HG03342 (cell line): Measurements from ENCODE around the gene FARS2.

Source experiments
- ATAC-seq: cut with Tn5 transposase; IDR thresholded peaks from one replicate; pipeline ENCODE4 v1.9.1; 2021; ENCODE audit warnings: mild to moderate bottlenecking, moderate library complexity; ENCODE audit not compliant: unreplicated experiment

FARS2 gene

GRCh38 chr6:5606546-5606945 is 345.2 kb downstream of the FARS2 start:
- ATAC-seq, result no peak

- no peak for ATAC-seq
These were observed 349.3 kb downstream of the FARS2 start for GRCh38 chr6:5610640-5611039.

DNA sequence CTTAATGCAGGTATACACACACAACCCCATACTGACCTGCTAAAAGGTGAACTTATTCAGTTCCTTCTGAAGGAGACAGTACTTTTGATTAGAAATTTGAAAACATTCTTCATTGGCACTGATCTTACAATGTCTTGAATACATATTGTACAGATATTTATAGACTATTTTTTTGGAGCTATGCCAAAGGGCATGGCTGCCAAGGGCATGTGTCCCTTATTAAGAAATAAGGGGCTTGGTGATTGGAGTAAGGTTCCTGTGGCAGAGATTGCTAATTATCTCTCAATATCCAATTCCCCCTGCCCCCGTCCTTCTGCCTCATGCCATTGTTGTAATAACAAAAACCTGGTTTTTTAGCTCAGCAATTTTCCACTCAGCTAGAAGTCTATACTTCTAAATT is 355.9 kb downstream of the FARS2 start:
- ATAC-seq, result no peak

DNA sequence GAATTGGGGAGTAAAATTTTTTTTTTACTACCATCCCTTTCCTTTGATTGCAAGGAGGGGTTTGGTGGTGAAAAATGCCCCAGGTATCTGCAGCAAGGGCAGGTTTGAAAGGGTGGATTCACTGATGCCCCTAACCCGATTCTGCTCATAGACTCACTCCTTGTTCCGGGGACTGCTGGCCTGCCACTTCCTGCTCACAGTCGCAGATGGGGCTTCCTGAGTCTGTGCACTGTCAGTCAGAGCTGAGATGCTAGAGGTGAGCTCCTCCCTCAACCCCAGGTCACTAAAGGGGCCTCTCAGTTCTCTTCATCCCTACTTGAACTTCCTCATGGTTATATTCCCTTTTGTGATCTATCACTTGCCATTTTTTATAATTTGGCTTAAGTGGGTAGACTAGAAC is 357.9 kb downstream of the FARS2 start:
- peak; percentile 78 for ATAC-seq

DNA sequence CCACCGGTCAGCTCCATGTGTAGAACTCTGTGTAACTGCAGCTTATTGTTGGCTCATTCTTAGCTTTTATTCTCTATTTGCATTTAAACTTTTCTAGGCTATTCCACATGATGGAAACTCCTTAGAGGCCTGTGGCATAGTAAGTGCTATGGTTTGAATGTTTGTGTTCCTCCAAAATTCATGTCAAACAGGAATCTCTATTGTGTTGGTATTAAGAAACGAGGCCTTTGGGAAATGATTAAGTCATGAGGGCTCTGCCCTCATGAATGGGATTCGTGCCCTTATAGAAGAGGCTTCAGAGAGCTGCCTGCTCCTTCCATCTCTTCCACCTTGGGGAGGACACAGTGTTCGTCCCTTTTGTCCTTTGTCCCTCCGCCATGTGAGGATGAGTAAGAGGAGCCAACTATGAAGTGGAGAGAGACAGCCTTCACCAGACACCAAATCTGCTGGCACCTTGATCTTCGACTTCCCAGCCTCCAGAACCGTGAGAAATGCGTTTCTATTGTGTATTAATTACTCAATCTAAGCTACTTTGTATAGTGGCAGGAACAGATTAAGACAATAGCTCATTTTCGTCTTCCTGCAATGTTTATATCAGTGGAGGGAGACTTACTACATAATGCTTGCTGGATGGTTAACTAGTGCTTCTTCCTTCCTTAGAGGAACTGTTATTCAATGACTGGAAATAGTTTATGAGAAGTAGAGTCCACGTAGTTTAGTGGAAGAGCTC is 361.1 kb downstream of the FARS2 start:
- no peak for ATAC-seq

GRCh38 chr6:5623769-5624168 is 362.5 kb downstream of the FARS2 start:
- no peak for ATAC-seq

DNA sequence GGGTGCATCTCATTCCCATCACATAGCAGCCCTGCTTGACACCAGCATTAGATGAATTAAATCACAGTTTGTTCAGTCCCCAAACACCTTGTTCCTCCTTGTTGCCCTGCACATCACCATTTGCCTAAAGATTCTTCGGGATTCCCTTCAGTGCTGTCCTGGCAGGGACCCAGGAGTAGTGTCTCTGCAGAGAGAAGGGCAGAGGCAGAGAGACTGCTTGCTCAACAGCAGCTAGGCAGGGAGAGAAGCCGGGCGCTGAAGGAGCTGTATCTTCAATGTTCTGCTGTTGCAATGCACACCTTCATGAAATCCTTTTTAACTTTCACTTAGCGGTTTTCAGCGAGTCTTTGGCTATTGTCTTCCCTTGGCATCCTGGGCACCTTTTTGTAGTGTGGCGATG is 362.9 kb downstream of the FARS2 start:
- no peak for ATAC-seq

- ATAC-seq, result peak; percentile 90
These were observed 365.6 kb downstream of the FARS2 start for GRCh38 chr6:5626727-5627426.

GRCh38 chr6:5630636-5631035 is 369.3 kb downstream of the FARS2 start:
- no peak for ATAC-seq

DNA sequence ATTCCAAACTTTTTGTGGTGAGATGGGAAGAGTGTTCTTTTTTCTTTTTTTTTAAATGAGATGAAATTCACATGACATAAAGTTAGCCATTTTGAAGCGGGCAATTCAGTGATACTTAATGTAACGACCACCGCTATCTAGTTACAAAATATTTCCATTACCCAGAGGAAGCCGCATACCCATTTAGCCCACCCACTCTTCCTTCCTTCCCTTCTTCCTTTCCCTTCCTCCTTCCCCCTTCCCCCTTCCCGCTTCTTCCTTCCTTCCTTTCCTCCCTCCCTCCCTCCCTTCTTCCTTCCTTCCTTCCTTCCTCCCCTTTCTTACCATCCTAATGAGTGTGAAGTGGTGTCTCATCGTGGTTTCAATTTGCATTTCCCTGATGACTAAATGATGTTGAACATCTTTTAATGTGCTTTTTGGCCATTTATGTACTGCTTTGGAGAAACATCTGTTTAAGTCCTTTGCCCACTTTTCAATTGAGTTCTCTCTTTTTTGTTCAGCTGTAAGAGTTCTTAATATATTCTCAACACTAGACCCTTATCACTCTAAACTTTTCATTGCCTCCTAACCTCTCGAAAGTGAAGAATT is 371.1 kb downstream of the FARS2 start:
- no peak for ATAC-seq

DNA sequence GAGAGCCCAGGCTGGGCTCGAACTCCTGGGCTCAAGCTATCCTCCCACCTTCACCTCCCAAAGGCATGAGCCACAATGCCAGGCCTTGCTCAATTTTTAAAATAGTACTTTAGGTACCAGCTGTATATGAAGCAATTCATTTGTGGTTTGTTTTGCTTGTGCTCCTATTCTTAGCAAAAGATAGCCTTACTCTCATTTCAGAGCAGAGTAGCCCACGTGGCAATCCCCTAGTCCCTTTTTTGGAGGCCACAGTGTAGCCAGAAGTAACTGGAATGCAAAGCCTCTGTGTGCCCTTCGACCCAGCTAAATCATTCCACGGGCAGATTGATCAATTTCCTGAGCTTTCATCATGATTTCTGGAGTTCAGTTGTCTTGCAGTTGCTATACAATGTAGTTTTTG is 373.2 kb downstream of the FARS2 start:
- no peak for ATAC-seq

DNA sequence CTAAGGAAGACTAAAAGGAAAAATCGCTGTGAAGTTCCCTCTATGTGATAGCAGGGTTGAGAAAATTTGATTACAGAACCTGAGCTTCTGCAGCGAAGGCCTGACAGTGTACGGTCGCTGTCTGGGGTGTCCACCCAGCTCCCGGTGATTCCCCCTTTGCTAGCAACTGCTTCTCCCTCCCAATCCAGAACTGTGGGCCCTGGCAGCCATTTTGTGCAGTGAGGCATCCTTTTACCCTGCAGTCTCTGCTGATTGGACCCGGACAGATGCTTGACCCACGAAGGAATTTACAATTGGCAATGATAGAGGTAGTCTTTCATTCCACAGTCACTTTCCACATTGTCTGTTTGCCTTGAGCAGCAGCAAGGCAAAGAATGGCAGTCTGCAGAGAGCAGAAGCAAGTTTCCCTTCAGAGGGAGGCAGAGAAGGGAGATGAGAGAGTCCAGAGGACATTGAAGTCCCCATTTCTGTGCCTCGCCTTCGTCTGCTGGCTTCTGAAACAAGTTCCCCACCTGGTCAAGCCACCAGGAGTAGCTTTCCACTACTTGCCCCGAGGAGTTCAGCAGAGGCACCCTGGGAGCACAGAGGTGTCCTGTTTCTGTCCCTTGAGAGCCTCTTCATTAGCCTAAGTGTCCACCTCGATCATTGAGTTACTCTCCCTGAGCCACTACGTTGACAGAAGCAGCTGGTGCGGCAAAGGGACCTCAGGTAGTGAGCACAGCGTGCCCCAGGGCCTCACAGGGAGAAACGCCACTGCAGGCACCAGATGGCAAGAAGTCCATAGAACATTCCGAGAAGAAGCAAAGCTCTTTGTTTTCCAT is 375.1 kb downstream of the FARS2 start:
- no peak for ATAC-seq

DNA sequence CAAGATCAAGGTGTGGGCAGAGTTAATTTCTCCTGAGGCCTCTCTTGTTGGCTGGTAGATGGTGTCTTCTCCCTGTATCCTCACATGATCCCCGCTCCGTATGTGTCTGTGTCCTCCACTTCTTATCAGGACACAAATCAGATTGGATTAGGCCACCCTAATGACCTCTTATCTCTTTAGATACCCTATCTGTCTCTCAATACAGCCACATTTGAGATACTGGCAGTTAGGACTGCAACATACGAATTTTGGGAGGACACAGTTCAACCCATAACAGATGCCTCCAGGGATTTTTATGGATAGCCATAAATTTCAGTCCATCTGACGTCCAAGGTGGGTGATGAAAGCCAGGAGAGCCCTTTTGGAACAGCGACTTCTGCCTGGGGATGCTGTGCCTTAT is 376.4 kb downstream of the FARS2 start:
- no peak for ATAC-seq

- no peak for ATAC-seq
These were observed 377.4 kb downstream of the FARS2 start for GRCh38 chr6:5638666-5639065.

DNA sequence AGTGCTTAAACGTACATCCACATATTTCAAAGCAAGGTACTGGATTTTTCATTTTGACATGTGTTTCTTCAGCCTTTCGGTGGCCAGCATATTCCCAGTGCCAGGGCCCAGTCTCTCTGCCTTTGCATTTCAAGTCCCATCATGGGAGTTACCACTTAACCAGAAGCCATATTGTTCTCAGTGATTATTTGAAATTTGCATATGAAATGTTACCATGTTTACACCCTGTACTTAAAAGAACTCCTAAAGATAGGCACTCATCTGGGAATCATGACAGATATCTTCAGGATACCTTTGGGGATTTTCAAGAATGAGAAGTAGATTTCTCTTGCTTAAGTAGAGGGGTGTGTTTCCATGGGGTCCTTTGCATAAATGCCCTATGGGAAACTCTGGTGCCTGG is 377.9 kb downstream of the FARS2 start:
- ATAC-seq, result no peak

DNA sequence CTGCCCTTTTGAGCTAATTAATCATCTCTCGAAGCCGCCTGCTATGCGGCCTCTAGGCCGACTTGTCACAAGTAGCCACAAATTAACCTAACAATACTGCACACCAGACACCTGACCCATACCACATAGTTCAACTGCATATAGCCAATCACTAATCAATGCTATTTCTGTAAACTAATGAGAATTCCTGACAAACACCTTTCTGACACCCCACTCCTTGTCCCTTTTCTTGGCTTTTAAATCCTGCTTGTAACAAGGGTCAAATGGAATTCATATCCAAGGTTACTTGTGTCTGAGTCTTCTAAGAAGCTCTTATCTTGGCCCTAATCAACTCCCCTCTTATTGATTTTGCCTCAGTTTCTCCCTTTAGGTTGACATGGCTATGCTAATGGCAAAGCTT is 379.3 kb downstream of the FARS2 start:
- ATAC-seq, result no peak

DNA sequence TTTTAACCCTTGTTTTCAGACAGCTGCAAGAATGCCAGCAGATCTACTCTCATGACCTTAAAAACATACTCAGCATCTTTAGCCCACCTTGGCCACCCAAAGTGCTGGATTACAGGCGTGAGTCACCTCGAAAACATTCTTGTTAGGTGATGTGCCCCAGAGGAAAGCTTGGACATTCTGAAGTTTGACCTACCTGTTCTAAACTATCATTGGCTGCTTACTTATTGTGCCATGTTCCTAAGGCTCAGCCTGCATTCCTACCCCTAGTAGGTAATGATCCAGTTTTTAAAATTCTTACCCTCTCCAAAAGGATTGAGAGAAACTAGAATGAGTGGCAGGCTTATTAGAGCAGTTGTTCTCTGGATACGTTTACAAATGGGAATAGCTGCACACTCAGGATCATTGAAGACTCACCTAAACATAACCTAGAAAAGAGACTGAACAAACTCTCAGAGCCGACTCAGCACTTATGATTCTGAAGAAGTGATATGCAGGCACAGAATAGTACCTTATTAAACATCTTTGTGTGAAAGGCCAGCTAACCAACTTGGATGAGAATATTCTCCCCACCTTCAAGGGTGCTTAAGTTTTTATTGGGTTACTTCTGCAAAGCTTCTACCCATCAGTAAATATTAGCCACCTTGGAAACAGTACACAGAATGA is 383.3 kb downstream of the FARS2 start:
- ATAC-seq, result no peak

DNA sequence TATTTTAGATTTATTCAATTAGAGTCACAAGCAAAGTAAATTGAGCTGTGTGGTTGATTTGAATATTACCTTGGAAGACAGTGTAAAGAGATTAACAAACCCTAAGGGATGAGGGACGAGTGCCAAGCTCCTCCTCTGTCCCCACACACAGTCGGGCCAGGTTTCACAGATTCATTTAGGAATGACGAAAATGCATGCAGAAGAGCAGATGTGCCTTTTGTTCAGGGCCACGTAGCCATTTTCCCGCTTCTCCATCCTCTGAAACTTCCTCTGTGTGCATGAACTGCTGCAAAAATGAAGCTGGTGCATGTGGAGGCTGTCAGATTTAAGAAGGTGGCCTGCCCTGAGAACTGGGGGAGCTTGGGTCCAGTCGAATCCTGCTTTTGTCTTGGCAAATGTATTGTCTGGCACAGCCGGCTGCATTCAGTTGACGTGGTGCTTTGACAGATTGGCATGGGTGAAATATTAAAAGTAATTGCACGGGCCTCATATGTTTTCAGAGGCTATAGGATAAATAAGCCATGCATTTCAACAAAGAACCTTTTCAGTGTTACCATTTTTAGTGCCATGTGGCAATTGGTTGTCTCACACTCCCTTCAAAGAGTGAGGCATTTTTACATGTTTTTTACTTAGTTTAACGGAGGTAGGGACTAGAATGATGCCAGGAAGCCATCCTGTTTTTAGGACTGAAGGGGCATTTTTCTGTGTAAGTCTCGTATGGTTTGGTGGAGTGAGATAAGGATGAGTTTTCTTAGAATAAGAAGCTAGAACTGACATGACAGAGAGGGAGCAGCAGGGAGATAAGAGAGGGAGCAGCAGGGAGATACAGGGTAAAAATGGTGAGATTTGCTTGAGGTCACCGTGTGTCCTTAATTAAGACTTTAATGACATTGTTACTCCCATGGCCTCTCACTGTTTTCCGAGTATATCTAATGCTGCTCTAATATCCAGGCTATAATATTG is 384.3 kb downstream of the FARS2 start:
- ATAC-seq, result no peak

DNA sequence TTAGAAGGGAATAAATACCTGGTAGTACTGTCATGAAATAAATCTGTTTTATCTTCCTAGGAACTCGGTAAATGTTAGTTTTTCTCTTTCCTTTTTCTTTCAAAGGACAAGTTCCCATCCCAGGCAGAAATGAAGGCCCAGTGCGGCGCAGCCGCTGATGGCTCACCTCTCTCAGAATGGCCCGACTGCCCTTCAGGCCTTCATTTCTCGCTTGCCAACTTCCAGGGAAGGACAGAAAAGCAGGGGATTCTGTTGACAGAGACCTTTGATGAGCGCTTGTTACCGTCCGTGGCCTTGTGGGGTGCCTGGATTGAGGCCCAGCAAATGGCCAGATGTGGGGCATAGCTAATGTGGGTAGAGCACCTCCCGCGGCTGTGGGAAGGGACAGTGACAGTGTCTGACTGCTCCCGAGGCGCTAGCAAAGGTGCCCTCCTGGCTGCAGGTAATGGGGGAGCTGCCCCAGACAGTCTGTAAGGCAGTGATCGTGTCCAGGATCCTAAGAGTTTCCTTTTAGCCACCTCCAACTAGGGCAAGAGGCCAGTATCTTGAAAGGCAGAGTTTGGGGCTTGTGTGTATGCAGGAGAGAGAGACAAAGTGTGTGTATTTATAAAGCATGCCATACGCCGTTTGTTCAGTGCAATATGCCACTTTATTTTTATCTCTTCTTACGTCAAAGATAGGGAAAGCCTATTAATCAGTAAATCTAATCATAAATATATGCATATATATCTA is 391.3 kb downstream of the FARS2 start:
- ATAC-seq, result no peak
